ENCODE data around the gene WDR1. TPM values are rescaled to one million over a fixed set of nuclear protein-coding genes. Genes with fewer than 3 reads are reported as not detected.
A peak's percentile ranks its signal among the peaks of the same experiment; 100 is the strongest.

Gene WDR1
- total RNA-seq, 1 experiment from 2014 or later, result 271 TPM

DNA sequence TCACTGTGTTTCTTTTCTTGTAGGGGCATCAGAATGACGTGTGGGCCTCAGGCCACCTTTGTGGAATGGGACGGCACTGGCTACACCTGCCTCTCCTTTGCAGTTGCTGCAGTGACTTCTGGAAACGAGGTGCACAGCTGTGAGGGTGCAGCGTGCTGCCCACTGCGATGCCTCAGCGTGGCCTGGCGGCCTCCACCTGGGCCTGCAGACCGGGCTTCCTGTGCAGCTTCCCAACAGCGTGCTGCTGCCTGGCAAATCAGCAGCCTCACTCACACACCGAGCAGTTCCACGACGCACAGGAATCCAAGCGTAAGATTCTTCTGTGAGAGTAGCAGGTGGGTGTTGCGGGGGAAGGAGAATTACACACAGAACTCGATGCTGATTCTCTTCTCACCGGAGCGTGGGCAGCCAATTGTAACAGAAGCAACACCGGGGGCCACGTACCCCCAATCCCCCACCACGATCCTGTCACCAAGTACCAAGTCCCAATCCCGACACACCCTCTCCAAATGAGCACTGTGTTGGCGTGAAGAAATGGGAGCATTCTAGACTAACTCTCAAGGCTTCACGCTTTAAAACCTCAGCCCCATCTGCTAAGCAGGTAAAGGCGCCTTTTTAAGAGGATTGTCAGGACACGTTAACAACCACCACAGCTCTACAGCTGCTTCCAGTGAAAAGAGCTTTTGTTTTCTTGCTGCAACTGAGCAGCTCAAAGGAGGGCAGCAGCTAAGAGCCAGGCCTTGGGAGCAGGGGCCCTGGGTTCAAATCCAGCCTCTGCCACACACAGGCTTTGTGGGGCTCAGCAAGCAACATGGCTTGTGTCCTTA lies 16.9 kb downstream of the WDR1 start:
- DNase-seq (ENCODE audit: low spot score), result no peak

DNA sequence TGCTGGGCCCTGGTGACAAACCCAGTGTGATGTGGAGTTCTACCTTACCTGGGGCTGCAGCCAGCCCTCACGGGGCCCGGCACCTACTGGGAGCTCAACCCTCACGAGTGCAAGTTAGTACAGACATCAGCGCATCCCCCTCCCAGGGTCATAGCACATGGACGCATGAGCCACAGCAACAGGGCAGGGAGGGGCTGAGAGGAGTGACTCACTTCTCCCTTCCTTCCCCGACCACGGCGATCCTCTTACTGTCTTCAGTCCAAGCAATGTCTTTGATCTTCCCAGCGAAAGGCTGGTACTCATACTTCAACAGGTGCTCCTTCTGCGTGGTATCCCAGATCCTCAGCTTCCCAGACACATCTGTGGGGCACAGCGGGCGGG lies 17.8 kb downstream of the WDR1 start:
- peak; percentile 90 for DNase-seq (ENCODE audit: low spot score)

DNA sequence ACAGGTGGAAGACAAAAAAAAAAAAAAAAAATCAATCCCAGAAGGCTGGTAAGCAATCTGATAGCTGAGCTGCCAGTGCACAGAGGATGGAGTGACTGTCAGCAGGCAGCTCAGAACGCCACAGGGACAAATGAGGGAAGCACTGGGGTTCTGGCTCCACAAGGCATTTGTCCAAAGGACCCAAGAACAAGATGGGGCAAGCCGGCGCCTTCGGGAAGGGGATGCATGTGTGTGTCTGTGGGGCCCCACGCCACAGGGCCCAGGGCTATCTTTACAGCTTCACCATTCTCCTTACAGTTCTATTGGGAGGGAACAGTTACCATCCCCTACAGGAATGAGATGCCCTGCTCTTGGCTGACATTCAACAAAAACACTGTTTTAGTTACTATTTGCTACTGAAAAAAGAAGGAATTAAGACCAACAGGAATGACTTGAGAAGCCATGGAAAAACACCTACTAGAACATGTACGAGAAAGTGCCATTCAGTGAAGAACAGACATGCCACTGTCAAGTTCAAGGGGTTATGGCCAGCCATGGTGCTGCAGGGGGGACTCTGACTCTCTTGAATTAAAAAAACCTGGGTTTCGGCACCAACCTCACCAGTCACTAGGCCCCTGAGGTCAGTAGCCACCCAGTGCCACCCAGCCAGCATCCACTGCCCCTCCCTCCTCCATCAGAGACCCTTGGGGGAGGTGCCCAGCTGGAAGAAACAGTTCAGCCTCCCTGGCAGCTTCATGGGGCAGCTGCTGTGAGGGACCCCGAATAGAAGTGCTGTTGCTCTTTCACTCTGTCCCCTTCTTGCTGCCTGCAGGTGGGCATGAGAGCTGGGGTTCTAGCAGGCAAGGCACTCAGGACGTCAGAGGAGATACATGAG lies 18.5 kb downstream of the WDR1 start:
- no peak for DNase-seq (ENCODE audit: low spot score)

DNA sequence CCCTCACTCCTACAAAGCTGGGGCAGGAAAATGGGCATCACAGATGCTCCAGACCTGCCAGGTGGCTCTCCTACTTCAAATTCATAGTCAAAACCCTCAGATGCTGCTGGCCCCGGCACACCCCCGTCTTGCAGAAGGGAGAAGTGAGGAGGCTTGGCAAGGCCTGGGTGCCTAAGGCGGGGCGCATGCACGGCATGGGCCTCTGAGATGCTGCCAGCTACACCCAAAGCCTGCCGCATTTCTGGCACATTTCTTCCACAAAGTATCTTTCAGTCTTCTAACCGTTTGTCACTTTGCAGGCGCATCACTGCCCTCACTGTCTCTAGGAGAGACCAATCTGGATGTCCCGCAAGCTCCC lies 19.6 kb downstream of the WDR1 start:
- DNase-seq (ENCODE audit: low spot score), result no peak

DNA sequence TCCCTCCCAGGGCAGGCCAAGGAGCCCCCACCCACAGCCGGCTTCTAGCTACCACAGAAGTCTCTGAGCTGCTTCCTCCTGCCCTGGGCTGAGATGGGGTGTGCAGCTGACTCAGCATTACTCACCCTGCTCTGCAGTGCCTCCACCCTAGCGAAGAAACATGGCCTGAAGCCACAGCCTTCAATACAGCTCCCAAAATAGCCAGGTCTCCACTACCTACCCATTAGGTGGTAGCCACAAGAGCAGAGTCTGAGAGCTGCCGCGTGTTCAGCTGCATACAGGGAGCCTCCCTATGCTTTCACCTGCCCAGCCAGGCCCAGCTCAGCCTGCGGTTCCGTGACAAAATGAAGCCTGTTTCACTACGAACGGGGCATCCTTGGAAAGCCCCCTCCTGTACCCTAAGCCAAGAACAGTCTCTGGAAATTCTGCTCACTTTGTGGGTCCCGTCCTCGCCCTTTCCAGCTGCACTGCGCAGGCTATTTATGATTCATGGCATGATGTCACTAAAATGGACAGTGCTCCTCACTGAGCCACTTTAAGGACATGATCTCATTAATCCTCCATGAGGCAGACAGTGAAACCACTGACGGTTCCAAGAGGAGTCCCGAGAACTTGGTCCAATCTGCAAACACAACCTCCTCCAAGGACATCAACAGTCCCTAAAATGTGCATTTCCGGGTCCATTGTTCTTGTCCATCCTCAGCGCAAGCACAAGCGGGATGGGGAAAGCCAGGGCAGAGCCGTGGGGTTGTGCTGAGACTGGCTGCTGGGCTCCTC lies 20.2 kb downstream of the WDR1 start:
- peak; percentile 98 for DNase-seq (ENCODE audit: low spot score)

DNA sequence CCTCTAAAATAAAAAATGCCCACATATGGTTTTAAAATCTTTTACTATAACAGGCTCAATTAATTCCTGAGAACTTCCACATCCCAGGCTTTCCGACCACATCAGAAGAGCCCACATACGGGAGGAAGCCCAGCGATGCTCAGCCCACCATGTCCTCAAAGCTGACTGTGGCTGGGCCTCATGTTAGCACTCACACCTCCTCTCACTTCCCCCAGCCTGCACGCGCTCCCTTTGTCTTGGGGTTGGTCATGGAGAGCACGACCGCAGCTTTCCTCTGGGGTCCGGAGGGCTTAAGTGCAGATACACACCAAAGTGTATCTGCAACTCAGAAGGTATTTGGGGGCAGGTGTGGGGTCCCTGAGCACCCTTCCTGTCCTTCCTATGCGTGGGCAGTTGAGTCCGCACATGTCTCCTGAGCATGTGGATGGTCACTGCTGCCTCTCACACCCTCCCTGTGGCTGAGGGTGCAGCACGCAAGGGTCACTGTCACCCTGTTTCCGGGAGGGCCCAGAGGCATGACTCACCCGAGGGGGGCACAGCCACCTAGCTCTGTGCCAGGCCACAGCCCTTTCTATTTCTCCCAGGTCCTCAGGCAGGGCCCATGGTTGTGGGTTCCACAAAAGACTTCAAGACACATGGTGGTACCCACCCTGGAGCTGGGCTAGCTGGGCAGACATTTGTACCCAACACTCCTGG lies 21.2 kb downstream of the WDR1 start:
- peak; percentile 67 for DNase-seq (ENCODE audit: low spot score)

DNA sequence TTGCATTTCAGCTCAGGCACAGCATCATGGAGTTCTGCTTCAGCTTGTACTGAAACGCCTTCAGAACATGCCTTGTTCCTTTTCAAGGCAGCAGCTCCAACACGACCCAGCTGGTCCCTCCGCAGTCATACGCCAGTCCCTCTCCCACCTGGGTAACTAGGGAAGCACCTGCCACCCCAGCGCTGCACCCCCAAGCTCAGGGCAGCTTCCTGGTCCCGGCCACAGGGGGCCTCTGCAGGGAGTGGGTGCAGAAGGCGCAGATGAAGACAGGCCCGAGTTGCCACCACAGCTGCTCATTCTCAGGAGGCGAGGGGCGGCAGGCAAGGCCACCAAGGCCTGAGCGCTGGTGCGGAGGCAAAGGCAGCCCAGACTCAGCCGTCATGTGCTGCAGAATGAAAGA lies 21.8 kb downstream of the WDR1 start:
- no peak for DNase-seq (ENCODE audit: low spot score)

DNA sequence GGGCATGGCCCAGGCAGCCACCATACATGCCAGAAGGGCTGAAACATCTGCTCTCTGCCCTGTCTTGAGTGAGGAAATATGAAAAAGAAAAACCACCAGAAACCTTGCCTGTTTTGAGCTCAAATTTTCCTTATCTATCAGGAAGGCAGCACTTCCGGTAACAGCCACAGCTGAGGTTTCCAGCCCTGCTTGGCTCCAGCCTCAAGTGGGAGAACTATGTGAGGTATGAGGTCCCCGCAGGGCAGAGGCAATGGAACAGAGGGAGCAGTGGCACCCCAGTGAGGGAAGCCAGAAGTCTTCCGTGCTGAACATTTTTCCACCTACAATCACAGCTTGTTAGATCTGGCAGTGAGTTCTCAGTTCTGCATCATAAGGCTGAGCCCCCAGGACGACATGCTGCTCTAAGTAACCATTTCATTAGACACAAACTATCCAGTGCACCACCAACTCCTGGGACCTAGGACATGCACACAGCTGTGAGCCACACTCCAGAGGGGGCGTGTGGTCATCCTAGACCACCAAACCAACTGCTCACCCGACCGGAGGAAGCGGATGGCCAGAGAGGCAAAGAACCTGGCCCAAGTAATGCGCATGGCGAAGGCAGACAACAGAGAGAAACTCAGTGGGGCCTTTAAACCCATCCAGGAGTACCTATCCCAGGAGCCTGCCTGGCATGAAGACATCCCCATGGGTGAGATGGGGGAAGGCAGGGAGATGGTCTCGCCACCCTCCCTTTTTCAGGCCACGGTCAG lies 22.6 kb downstream of the WDR1 start:
- peak; percentile 90 for DNase-seq (ENCODE audit: low spot score)

DNA sequence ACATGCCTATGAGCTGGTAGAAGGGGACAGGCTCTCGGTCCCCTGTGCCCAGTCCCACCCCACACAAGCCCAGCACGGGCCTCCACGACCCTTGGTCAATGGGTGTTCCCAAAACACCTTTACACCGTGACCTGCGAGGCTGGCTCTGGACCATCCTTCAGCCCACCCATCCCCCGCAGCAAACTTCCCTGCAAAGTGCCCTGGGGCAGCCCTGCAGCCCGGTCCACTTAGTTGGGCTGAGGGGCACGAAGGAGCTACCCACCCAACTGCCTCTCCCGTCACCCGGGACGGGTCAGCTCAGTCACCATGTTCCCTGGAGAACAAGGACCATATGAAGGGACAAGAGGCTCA lies 23.4 kb downstream of the WDR1 start:
- no peak for DNase-seq (ENCODE audit: low spot score)

DNA sequence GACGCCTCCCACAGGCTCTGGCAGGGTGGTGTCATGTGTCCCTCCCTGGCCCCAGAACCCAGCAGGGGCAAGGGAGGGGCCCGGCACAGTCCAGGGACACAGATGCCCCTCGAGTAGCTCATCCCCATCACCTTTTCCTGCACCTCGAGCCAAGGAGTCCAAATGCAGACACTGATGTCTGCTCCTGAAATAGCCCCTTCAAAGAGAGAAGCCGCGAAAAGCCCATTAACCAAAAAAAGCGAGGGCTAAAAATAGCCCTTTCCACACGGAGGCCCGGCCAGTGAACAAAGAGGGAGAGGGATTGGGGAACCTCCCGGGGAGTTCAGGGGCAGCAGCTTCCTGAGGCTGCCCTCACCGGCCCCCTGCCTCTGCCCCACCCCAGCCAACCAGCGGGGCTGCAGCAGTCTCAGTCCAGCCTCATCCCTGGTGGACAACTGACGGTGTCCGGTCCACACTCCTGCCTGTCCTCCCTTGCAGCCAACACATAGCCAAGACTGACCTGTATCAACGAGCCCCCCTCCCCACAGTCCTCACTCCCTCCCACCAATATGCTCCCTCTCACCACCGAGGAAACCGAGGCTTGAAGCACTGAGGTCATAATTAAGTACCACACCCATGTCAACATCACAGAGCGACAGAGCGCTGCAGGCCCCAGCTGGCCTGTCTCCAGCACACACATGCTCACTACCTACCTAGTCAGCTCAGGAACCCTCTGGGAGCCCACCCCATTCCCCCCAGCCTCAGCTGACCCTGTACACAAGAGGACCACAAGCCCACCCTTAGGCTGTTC lies 23.9 kb downstream of the WDR1 start:
- no peak for DNase-seq (ENCODE audit: low spot score)

DNA sequence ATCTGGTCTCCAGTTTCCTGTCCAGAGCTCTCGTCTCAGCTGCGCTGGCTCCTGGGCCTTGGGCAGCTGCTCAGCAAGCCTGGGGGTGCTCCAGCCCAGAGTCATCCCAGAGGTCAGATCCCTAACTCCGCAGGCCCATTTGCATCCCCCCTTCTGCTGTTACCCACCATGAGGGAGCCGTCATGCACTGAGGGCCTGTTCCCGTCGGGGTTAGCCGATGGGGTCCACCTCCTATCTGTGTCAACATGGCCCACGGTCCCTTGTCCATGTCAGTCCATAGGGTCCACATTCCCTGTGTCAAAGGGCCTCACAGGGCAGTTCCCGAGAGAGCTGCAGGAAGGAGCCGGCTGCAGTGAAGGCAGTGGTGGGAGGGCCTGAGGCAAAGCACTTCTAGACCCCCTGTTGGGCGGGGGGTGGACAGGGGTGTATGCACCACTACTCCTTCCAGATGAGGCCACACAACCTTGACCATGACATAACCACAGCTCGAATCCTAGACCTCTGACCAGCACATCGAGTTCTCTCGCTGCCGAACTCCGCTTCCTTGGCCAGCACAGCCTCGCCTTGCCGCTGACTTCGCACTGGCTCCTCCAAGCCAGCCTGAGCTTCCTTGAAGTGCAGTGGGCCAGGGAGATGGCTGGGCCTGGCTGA lies 24.9 kb downstream of the WDR1 start:
- DNase-seq (ENCODE audit: low spot score), result no peak

DNA sequence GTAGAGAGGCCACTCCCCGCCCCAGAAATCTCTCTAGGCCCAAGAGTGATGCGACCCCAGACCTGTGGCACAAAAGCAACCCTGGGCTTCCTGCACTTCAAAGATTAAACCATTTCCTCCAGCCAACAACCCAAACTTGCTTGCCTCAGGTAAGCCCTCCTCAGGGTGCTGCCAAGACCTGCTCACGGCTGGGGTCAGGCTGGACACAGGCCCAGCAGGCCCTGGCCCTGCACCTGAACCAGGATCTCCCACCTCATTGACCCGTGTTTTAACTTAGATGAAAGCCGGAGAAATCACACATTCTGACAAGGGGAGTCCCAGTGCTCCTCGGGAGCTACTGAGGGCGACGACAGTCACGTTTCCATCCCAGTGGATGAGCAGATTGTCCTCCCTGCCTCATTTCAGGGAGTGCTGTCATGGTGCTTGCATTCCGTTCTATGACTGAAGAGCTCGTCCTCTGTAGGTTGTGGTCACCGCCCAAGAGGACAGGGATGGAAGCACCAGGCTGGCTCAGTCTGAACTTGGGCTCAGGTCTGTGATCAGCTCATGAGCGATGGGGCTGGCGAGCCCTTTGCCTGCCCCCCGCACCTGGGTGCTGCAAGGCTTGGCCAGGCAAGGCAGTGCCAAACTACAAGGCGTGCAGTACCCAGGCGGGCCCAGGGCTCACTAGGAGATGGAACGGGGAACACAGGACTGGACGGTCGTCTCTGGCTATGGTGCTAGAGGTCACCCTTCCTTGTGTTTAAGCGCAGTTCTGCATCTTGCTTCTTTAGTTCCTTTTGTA lies 25.9 kb downstream of the WDR1 start:
- DNase-seq (ENCODE audit: low spot score), result no peak

DNA sequence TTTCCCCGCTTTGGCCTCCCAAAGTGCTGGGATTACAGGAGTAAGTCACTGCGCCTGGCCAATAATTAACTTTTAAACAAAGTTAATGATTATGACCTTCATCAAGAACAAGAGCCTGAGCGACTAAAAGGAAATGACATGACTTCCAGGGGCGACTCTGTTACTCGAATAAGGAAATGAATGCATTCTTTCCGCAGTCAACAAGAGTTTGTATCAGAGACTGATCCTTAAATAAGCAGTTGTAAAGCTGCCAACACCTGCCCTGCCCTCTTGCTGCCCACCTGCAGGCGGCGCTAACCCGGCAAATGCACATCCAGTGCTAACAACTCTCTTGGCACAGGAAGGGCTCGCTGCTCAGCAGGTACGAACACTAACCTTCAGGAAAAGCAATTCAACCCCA lies 27.3 kb downstream of the WDR1 start:
- DNase-seq (ENCODE audit: low spot score), result no peak

DNA sequence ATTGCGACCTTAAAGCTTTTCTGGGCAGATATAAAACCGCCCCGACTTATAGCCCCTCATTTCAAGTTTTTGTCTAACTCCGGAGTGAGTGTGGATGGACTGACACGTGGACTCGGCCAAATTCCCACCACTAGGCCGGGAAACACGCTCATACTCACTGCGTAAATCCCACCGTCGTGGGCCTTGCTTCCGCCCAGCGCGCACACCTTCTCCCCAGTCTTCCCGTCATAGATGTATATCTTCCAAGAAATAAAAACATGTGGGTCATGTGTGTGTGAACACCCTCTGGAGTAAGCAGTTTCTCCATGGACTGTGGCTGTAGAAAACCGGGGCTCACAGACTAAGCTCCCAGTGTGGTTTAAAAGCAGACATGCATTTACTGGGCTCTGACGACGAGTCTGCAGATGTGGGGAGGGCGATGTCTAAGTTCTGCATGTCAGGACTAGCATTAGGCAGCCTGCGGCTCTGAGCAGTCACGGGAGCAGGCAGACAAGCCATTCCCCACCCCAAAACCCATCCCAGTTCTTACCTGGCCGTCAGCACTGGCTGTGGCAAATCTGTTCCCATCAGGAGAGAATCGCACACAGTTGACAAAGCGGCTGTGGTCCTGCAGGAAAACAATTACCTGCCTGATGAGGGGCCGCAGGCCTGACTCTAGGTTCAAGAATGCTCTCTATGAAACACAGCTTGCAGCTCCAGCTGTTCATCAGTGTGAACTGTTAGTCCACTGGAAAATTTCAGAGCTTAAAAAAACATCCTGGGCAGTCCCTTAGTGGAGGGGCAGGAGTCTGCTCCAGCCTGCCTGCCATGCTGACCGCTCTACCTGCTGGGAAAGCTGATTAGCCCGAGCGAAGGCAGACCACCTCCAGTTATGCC lies 28.2 kb downstream of the WDR1 start:
- DNase-seq (ENCODE audit: low spot score), result no peak

DNA sequence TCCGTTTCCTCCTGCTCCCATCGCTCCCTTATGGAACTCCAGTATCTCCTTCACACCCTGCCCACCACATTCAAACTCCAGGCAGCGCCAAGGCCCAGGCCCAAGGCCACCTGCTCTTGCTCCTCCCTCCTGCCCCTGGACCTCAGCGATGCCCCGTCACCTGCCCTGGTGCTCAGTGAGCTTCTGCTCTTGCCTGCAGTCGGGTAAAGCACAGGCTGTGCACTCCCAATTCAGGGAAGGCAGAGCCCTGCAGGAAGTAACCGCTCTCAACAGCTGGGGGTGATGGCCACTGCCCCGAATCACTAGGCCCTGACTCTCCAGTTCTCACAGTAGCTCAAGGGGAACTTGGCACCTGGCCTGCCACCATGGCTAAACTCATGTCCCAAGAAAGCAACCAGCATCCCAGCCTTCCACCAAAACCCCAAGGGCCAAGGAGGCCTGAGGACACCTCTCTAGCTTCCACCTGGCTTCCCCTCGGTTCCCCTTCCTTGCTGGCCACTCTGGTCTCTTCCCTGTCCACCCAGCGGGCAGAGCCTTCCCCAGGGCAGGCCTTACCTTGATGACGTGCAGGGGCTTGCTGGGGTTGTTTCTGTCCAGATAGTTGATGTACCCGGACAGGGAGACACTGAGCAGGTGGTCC lies 29.3 kb downstream of the WDR1 start:
- DNase-seq (ENCODE audit: low spot score), result no peak

DNA sequence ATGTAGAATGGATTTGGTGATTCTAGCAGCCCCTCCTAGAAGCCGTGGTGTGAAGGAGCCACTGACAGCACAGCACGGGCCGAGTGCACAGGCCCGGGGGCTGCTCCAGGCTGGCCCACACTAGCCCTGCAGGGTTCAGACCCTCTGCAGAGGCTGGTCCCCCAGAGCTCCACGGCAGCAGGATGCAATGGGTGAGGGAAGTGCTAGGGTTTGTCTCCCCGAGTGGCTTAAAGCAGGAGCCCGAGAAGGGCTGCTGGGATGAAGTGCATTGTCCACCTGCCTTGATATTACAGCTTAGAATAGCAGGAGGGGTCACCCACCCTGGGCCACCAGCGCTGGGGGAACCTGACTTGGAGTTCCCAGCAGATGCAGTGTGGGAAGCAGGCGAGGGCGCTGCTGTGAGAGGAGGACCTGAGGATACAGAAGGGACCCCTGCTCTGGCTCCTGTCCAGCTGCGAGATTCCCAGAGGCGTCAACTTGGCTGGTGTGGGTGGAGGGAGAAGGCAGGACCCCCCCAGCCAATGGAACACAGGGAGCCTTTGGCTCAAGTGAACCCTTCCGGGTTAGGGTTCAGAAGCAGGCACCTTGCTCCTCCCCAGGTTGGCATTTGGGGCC lies 30.0 kb downstream of the WDR1 start:
- DNase-seq (ENCODE audit: low spot score), result no peak
